Measurements from ENCODE around the gene SARDH.

SARDH gene

DNA sequence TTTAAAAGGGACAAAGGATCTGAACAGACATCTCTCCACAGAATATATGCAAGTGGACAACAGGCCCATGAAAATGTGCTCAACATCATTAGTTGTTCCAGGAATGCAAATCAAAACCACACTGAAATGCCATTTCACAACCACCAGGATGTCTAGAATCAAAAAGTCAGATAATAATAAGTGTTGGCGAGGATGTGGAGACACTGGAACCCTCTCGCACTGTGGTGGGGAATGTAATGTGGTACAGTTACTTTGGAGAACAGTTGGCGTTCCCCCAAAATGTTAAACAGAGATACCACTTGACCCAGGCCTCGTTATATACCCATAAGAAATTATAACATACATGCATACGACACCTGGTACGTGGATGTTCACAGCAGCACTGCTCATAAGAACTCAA lies 38.6 kb downstream of the SARDH start:
- no peak for DNase-seq

DNA sequence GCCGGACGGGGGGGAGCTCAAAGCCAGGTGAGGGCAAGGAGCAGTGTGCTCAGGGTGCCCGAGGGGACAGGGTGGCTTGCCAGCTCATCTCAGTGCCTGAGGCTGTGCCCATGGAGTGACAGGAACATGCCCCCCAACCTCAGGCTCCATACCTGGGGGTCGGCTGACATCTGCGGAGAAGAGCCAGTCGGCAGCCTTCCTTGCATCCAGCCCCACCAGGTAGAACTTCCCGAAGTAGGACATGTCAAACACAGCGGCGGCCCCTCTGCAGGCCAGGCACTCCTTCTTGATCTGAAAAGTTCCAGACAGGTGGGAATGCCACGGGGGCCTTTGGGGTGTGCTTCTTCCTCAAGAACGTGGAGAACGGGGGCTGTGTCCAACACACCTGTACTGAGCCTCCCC lies 42.1 kb downstream of the SARDH start:
- no peak for DNase-seq

DNA sequence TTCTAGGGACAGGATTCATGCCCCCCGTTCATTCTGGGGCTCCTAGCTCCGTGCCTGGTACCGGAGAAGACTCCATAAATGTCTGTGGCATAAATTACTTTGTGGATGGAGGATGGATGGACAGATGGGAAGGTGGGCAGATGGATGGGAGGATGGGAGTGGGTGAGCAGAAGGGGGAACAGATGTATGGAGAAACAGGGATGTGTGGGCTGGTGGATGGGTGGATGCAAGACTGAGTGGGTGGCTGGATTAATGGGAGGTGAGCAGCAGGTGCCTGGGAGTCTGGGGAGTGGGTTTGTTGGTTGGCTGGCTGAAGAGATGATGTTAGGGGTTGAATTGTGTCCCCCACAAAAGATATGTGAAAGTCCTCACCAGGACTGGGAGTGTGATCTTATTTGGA lies 43.5 kb downstream of the SARDH start:
- DNase-seq, result no peak

DNA sequence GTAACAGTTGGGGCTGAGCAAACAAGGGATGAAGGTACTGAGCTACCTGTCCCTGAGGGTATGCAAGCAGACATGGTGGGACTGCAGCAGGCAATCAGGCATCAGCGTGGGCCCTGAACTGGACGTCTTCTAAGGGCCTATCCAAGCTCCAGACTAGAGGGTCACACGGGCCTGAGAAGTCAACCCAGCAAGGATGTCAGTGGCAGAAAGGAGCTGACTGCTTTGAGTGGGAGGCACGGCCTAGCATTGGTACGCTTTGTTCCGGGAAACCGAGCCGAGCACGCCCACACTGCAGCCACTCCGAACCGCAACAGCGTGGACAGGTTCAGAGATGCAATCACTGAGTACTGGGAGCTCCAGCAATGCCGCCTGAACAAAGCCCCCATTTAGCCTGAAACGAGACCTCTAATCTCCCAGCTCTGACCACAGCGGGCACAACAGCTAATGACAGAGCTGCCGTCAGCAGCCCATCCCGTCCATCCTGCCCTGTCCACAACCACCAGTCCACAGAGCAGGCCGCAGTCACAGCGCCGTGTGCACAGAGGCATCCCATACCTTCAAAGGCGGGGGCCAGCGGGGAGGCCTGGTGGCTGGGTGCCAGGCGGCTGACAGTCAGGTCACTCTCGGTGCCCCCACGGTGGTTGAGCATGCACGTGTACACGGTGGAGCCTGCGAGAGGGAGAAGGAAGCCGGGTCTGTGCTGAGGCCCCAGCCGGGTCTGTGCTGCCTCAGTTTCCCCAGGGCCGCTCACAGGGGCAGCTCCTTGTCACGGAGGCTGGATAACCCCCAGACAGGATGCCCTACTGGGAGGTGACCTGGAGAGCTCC lies 44.2 kb downstream of the SARDH start:
- DNase-seq, result no peak

DNA sequence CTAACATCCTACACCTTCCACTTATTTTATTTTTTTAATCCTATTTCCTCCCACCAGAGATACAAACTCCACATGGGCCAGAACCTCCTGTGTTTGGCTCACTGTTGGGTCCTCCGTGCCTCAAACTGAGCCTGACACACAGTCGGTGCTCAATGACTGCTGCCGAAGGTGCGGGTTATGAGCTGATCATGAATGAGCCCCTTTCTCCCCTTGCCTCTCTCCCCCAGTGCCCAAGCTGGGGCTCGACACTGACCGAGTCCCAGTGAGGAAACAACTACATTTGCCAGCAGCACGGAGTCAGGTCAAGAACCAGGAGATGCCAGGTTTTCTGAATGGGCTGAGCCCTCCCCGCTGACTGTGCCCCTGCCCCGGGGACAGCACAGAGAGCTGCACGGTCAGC lies 45.0 kb downstream of the SARDH start:
- no peak for DNase-seq

DNA sequence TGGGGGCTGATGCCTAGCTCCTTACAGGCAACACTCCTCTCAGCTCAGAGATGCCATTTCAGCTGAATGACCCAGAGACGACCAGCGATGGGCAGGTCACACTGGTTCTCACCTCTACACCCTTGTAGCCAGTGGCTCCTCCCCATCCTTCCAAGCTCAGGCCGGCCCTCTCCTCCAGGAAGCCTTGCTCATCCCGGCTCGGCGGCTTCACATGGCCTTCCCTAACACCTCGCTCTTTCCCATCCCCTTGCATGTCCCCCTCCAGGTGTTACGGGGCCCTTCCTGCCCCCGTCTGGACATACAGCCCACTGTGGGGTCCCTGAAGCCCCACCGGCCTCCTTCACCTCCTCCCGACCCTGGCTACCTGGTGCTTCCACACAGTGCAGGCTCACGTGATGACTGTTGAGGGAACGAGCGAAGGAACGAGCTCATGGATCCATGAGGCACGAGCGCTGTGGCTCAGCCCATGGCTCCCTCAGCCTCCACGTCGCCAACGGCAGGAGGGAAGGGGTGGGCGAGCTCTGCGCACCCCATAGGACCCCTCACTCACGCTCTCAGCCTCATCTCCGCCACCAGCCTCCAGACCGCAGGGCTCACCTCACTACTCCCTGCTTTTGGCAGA lies 45.7 kb downstream of the SARDH start:
- no peak for DNase-seq

DNA sequence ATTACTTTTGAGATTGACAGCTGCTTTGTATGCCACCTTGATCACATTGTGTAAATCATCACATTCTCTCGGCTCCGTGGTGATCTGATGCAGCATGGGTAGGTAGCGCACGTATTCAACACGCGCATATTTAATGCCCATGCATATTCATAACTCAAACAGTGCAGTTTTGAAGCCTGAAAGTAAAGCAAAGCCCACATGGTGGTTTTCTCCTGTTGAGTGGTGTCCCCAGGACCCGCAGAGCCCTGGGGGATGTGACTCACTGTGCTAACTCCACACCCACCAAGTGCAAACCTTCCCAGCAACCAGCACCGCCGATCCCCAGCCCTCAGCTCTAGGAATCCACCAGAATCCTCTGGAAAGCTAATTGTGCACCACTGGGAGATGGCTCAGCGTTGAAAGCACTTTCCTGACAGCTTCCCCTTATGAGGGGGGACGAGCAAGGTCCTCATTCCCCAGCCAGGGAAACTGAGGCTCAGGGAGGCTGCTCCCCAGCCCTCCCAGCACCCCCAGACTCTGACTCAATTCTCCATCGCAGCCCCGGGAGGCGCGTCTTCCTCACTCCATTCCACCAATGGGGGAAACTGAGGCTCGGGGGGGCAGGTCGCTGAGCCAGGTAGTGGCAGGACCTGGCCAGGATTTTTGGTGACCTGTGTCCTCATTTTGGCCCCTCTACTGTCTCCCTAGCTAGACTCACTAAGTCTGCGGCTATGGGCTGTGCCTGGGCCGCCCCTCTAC lies 46.4 kb downstream of the SARDH start:
- no peak for DNase-seq

DNA sequence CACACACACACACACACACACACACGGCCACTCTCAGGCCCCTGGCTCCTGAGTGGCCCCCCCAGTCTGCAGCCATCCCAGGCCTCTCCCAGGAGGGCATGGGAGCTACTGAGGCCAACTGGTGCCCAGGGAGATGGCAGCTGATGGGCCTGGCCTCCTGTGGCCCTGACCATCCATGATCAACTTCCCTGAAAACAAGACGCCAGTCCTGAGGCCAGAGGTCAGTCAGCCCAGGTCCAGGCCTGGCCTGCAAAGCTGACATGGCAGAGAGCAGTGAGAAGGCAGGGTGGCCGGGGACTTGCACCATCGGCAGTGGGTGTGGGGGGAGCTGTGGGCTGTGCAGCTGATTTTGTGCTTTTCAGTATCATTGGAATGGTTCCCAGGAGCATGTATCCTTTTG lies 47.0 kb downstream of the SARDH start:
- no peak for DNase-seq

DNA sequence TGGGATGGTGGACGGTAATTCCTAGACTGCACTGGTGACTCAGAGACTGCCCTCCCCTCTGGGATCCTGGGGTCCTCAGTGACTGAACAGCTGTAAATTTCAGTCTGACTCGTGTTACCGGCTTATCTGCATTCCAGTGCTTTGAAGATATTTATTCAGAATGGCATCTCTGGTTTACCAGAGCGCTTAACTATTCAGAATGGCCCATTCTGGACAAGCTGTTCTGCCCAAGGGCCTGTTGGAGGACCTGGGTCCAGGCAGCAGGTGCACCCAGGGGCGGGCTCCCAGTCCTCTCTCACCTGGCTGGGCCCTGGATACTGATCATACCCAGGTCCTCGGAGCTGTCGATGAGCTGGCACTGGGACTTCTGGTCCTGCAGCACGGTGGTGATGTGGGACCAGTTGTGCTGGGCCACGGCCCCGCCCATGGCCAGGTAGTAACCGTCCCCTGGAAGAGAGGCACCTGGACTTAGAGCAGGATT lies 48.0 kb downstream of the SARDH start:
- no peak for DNase-seq

DNA sequence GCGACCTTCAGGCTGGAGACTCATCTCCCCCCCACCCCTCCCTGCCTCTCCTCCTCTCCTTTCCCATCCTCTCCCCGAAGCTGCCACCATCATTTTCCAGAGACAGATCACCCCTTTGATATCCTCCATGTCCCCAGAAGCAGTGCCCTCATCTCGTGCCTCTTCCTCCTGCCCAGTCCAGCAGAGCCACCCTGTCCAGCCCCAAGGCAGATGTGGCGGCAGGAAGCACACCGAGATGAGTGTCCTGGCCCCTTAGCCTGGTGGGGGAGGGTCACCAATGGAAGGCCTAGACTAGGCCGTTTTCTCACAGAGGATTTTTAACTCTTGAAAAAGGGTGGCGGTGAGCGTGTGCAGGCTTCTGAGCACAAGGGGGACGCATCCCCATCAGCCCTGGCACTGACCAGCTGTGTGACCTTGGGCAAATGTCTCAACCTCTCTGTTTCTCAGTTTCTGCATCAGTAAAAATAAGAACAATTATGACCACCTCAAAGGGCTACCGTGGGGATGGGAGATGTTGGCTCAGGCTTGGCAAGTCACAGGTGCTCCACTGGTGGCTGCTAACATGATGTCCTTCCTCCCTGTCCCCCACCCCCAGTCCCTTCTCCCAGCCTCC lies 48.9 kb downstream of the SARDH start:
- DNase-seq, result no peak

DNA sequence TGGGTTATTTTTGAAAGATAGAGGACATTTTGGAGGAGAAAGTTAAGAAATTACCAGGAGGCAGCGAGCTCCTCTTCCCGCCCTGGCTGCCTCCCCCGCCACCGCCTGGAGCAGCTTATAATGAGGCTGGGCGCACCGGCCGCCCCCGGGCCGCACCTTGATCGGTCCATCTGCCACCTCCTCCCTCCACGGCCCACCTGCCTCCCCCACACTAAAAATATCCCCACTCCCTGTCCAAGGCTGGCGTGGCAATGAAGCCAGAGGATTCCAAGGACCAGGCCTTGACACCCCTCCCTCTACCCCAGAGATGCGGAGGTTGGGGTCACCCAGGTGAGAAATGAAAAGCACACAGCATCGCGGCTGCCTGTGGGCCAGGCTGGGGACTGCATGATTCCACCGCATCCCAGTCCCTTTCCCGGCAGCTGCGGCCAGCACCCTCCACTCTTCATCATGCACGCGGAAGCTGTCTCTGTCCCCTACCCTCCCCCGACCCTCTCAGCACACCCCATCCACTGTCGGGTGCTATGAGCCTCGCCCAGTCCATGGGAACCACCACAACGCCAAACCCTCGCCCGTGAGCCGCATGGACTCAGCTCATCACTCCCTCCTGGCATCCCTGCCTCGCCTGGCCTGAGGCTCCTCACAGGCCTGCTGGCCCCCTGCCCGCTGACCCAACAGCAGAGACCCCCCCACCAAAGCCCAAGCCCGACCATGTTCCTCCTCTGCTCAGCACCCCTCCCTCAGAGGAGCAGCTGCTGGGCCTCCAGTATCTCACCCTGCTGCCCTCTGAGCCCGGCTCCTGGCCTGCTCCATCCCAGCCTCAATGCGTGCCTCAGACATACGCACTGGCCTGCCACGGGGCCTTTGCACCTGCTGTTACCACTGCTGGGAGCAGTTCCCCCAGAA lies 50.0 kb downstream of the SARDH start:
- no peak for DNase-seq

DNA sequence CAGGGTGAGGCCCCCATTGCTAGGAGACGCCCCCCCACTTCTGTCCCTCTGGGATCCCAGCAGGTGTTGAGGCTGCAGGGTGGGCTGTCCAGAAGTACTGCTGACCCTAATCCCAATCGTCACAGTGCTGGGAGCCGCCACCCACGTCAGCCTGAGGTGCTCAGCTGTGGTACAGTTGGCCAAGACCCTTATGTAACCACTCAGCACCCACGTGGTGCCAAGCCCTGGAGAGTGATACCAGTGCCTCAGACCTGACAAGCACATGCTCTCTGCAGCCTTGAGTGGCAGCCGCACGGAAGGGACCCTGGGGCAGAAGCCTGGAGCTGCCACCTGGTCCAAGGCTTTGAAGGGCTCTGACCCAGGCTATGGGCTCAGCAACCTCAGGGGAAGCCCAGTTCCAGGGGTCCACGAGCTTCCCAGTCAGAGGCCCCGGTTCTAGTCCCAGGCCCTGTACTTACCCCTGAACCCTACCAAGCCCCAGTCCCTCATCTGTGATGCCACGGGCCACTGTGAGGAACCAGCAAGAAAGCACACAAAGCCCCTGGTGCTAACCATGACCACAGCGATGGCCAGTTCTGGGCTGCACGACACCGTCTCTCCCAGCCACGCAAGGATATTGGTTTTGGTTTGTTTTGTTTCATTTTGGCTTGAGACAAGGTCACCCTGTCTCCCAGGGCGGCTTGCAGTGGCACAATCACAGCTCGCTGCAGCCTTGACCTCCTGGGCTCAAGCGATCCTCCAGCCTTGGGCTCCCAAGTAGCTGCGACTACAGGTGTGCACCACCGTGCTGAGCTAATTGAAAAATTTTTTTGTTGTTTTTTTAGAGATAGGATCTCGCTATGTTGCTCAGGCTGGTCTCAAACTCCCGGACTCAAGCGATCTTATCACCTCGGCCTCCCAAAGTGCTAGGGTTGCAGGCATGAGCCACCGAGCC lies 51.2 kb downstream of the SARDH start:
- no peak for DNase-seq

DNA sequence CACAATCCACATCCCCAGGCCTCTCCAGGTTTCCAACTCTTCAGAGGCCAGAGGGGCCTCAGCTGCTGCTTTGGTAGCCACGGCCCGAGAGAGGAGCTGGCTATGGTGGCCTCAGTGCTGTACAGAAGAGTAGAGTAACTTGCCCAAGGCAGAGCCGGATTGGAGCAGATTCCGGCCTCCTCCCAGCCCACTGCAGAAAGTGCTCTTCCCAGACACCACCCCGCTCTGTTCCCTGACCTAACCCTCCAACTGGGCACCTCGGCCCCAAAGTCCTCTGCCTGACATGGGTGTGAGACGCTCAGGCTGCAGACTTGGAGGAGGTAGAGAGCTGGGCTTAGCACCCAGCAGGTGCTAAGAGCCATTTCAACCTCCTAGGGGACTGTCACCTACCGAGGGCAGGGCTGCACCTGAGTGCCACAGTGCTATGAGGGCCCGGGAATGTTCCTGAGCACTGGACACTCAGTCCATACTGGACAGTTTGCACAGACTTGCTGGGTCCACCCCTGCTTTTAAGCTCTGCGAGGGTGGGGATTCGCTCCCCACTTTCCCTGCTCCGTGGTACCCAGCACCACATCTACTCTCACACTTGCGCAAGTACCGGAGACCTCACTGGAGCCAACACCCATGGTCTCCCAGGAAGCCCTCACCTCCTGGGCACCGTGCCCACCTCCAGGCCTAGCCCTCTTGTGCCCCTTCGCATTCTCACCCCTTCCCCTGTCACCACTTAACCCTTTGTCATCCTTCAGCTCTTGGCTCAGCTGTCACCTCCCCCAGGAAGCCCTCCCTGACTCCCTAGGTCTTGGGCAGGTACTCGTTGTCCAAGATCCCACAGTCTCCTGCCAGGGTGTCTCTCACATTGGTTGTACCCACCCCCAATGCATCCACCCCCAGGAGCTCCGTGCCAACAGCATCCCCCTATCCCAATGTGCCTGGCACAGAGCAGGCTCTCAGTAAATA lies 52.2 kb downstream of the SARDH start:
- DNase-seq, result no peak

DNA sequence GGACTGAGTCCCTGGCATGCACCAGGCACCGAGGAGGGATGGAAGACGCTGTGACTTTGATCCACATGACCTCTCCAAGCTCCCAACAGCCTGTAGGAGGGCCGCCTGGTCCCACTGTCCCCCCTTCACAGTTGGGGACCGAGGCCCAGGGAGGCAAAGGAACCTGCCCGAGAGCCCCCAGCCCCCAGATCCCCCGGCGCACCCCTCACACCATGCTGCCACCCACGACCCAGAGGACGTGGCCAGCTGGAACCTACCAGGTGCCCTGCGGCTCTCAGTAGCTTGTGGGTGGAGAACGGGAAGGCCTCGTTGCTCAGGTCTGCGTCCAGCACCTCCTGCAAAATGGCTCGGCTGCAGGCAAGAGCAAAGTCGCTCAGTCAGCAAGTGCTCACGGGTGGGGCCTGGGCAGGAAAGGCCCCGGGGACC lies 53.2 kb downstream of the SARDH start:
- no peak for DNase-seq

DNA sequence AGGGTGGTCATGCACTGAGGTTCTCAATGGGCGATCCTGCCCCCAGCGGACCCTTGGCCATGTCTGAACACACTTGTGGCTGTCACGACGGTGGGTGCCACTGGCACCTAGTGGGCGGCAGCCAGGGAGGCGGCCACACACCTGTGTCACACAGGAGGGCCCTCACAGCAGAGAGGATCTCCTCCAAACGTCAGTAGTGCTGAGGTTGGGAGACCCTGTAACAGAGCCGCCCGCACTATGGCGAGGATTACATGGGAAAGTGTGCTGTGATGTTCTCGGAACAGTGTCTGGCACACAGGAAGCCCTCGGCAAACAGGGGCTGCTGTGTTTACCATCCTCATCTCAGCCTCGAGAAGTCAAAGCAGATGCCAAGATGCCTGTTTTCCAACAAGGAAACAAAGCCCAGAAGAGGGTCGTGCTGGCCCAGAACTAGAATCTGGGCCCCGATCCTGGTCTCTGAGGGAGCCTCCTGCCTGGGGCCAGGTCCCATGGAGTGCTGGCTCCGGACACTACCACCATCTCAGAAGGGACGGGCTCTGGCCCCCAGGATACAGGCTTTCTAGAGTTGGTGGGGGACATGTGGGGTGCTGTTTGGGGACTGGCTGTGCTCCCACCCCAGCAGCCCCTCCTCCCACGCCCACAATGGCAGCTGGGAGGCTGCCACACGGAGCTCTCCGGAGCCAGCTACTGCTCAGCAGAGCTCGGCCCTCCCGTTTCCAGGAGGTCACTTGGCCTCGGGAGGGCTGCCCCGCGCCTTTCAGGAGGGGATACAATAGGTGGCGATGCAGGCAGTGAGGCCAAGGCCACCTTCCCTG lies 53.8 kb downstream of the SARDH start:
- DNase-seq, result no peak

DNA sequence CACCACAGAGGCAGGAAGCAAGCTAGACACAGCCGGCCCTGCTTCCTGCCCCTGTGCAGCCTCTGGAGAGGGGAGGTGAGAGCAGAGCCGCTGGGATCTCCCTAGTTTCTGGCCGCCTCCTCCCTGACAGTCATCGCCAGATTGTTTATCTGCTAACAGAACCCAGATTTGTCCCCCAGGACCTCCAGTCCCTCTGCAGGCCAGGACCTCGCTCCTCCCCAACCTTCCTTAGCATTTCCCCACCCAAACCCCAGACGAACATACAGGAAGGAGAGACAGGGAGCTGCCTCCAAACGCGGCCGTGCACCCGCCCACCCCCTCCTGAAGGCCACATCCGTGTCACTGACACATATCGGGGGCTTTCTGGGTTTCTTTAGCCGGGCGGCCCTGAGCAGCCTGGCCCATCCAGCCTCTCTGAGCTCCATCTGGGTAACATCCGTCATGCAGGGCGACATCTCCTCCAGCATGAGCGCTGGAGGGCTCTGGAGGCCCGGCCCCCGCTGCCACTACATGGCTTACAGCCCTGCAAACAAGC lies 54.5 kb downstream of the SARDH start:
- DNase-seq, result no peak

DNA sequence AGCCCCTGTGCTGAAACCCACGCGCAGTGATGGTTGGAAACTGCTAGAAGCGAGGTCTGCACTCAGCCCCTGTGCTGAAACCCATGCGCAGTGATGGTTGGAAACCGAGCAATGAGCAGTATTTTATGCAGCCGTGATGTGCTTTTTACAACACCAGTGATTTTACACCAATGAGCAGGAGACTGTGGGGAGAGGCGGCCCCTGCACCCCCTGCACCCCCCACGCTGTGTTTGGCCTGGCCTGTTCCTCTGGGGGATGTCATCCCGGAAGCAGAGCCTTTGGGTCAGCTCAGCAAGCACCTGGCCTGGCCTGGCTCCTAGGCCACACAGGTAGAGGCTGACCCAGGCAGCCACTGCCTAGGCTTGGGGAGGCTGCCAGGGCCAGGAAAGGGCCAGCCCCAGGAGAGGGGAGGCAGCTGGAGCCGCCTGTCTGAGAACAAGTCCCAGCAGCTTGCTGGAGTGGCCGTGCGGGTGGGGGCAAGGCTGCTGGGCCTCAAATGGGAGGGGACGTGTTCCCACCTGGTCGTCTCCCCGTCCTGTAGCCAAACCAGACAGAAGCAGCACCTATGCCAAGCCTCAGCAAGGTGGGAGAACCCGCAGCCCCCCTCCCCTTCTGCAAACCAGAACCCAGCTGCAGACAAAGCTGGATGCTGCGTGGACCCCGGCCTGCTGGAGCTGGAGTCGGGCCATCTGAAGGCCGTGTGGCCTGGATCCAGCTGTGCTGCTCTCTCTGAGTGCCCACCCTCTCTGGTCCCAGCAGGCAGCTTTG lies 55.1 kb downstream of the SARDH start:
- no peak for DNase-seq

All from NCI-H2107 (cell line).